Measurements from ENCODE around the gene MCAT.
A peak's percentile ranks its signal among the peaks of the same experiment; 100 is the strongest.
"Not testable (repeated sequence)": the region's sequence is repeated elsewhere in the genome, so short reads cannot be mapped to it uniquely, and the experiment has no call there.

Gene MCAT

DNA sequence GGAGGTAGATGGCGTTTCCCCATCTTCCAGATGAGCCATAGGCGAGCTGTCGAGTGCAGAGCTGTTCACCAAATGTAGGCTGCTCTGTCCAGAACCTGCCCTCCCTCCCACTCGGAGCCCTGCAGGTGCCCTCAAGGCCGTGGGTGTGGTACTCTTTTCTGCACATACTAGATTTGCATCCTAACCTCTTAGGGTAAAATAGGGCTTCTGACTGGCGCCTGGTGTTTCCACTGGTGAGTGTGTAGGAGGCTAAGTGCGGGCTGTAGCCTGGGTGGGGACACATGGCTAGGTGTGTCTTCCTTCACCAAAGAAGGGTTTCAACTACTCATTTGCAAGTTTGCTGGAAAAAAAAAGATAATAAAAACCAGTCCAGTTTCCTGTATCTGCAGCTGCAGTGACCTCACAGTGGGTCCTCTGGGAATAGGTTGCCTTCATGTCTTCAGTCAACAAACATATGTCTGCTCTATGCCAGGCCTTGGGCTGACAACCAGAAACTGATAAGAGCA lies 24.2 kb downstream of the MCAT start:
- DNase-seq: no peak

DNA sequence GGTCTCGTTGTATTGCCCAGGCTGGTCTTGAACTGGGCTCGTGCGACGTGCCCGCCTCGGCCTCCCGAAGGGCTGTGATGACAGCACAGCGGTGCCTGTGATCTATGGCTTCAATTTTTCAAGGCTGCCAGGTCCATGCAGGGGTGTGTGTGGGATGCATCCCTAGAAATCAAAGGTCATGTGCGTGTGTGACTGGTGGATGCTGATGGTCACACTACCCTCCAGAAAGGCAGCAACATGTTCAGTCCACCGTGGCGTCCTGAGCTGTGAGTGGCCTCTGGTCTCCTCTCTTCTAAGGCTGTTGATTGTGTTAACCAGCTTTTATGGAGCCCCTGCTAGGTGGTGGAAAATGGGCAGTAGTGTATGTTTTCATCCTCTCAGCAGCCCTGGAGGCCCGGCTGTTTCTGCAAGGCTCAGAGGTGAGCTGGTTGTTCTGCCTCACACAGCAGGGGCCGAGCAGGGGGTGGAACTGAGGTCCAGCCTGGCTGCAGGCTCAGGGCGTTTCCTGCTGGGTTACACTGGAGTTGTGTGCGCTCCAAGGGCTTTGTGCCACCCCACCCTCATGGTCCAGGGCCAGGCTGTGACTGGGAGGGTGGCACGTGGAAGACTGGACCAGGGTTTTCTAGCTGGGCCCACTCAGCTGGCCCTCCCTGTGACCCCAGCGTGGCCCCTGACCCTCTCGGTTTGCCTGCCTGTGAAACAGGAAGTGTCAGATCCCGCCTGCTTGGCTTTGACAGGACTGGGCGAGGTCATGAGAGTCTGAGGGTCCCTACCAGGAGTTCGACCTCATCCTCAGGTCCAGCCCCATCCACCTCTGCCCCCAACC lies 25.0 kb downstream of the MCAT start:
- DNase-seq: peak; percentile 43

DNA sequence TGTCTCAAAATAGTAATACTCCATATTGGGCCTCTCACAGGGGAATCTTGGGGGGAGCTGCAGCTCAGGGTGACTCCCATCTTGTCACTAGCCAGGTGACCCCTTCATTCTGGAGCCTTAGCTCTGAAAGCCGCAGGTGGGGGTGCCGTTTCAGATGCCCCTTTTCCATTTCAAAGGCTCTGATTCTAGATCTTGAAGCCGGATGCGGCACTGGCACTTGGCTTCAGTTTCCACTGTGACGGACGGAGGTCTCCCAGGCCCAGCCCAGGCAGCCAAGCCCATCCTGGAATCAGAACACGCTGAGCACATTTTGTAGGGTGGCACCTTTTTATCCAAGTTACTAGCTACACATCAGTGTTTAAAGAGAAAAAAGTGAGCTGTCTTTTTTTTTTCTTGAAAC lies 26.3 kb downstream of the MCAT start:
- DNase-seq: no peak

DNA sequence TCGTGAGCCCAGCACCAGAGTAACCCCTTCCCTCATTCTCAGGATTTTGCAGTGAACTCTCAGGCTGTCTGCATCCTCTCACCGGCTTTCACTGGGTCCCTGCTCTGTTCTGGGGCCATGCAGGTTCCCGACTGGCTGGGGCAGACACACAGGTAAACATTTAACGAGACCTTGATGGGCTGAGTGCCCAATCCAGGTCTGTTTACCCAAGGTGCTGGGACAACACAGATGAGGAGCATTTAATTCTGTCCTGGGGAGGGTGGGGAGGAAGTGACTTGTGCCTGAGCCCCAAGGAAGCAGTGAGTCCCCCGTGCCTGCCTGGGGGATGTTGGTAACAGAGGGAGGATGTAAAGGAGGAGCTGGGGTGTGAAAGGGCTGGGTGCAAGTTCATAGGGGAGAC lies 28.2 kb downstream of the MCAT start:
- no peak for DNase-seq

DNA sequence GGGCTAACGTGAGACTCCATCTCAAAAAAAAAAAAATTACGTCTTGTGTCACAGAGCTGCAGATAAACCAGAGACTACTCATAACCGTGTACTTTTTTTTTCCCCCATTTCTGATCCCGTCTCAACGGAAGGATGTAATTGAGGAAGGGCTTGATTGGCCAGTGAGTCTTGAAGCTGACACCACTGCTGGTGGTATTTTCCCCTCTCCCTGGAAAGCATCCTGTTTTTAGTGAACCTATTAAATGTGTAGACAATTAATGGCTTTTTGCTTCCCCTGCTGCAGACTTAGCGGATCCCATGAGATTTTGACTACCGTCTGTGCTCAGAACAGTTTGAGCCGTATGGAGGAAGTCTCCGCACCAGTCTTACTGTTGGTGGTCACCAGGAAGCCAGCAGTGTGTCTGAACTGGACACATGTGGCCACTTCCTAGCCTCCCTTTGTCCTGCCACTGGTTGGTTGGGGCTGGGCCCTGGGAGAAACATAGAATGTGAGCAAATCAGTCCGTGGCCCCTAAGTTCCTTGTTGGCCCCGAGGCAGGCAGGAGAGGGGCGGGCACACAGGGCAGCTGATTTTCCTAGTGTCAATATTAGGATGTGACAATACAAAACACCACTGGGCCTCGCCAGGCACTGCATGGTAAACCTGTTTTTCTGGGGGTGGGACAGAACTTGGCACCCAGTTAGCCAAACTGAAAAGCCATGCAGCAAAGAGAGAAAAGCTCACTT lies 29.5 kb downstream of the MCAT start:
- DNase-seq: peak; percentile 12

DNA sequence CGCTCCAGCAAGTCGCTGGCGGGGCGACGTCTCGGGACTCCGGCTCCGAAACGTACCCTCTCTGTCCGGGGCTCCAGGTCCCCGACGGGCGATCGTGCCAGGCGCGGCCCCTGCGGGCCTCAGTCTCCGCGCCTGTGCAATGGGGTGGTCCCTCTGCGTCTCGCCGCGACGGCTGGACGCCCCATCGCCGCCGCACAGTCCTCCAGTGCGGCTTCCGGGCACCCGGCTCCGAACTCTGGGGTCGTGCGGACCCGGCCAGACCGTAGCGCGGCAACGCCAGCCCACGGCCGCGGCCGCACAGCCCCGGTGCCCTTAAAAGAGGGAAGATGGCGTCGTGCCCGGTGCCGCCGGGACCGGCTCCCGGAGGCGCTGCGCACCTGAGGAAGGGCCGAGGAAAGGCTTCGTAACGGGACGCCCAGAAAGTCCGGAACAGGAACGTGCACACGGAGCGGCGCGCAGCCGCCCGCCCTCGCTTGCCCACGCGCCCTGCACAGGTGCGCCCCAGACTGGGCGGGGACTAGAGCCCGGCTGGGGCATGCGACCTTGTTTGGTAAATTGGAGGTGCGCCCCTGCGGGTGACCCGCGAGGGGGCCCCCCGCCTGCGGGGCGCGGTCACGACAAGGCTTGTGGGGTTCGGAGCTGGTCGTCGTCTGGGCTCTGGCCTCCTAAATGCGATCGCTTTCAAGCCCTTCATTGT lies 32.1 kb downstream of the MCAT start:
- peak; percentile 12 for DNase-seq

DNA sequence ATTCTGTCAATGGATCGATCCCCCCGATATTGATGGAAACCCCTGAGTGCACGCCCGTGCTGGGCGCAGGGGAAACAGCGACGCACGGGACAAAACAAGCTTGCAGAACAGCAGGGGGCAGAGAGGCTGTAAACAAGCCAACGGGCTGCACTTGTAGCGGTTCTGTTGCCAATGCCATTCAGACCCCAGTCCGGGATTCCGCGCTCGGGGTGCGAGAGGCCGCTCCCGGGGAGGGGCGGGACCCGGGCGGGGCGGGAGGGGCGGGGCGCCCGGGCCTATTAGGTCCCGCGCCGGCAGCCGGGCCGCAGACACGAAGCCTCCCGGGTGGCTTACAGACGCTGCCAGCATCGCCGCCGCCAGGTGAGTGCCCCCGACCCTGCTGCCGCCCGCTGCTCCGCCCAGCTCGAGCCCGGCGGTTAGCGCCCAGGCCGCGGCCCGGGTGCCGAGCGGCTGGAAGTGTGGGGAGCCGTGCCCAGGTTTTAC lies 32.7 kb downstream of the MCAT start, which contains the start of gene BIK:
Gene BIK (plus strand): TSS at position 307 of the 483 bp plus-strand sequence. CDS start 13,273 bp downstream, outside the sequence.
- peak; percentile 64 for DNase-seq

DNA sequence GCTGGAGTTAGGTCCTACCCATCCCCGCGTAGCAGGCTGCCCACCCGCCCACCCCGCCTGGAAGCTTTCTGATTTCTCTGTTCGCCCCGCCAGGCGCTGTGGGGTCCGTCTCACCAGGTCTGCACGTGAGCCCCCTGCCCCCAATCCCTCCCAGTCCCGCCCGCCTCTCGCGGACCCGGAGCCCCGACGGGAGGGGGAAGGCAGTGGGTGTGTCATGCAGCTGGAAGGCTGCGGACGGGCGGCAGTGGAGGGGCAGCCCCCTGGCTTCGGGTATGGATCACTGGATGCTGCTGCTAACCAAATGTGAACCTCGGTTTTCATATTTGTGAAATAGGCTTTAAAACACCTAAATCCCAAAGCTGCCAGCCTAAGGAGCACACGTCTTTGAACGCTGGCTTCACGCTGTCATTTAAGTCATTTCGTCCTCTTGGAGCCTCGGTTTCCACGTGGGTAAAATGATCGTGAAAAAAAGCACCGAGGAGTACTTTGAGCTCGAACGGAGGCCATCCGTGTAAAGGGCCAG lies 33.2 kb downstream of the MCAT start:
- no peak for DNase-seq

DNA sequence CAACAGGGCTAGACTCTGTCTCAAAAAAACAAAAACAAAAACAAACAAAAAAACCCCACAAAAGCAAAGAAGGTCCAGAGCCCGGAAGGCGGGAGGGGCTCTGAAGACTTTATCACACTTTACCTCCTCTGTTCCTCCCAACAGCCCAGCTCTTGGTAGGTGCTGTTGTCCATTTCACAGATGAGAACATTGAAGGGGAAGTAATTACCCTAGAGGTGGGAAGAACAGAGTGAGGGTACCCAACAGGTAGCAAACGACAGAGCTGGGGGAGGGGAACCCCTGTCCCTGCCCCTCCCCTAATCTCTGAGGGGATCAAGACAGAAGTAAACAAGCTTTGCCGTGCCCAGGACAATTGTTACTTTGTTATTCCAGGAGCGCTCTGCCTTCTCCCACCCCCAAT lies 33.7 kb downstream of the MCAT start:
- no peak for DNase-seq

DNA sequence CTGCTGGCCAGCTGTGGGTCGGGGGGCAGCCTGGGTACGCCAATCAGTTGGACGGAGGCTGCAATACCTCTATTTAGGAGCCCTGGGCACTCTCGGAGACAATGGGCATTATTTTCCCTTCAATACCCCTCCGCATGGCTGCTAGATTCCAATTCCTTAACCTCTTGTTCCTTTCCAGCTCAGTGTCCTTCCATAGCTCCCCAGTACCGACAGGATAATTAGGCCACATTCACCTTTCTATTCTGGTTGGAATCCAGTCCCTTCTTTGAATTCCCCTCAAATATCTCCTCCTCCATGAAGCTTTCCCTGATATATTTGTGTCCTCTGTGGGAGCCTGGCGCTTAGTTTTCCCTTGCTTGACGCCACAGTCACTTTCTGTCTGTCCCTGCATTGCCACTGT lies 36.9 kb downstream of the MCAT start:
- no peak for DNase-seq

DNA sequence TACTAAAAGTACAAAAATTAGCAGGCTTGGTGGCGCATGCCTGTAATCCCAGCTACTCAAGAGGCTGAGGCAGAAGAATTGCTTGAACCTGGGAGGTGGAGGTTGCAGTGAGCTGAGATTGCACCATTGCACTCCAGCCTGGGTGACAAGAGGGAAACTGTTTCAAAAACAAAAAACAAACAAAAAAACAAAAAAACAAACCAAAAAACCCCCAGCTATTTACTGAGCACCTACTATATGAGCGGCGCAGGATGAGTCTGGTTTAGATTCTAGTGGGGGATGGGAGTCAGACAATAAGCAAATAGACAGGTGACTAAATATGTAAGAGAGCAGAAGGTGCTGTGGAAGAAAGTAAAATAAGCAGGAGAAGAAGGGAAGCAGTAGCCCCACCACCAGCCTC lies 38.2 kb downstream of the MCAT start:
- DNase-seq: not testable (repeated sequence)

DNA sequence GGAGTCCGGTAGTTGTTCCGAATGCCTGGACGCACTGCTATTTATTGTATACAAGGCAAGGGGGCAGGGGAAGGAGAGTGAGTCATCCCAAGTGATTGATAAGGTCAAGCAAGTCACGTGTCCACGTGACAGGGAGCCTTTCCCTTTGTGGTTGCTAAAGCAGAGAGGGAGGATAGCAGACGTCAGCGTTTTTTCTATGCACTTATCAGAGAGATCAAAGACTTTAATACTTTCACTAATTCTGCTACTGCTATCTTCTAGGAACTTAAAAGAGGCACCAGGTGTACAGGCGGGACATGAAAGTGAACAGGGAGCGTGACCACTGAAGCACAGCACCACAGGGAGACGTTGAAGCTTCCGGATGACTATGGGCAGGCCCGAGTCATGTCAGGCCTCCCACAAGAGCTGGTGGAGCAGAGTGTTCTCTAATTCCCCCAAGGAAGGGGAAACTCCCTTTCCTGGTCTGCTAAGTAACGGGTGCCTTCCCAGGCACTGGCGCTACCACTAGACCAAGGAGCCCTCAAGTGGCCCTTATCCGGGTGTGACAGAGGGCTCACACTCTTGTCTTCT lies 39.1 kb downstream of the MCAT start:
- peak; percentile 48 for DNase-seq

DNA sequence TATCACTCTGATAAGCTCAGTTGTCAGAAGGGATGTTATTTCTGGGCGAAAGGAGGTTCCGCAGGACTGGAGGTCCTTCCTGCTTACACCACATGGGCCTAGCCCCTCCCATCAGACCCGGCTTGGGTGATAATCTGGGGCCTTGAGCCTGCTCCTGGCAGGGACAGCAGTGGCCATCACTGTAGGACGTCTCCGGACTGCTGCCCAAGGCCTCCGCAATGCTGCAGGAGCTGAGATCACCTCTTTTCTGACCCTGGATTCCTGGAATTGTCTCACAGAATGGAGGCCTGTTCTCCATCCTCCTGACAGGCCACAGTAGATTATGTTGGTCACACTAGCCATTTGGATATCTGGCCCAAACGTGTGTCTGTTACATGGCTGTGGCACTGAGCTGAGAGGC lies 41.9 kb downstream of the MCAT start:
- no peak for DNase-seq

DNA sequence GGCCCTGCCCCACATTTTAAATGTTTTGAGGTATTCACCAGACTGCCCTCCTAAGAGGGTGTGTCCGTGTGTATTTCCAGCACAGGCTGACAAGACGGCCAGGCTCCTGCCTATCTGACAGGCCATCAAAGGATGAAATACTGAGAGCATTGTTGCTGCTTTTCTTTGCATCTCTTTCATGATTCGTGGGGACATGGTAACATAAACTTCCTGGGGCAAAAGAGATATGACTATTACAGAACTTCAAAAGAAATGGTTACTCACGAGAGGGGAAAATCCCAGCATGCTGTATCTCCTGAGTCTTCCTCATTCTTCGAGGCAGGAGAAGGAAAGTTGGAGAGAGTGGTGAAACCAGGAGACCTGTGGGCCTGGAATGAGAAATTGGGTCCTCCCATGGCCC lies 43.0 kb downstream of the MCAT start:
- DNase-seq: no peak

DNA sequence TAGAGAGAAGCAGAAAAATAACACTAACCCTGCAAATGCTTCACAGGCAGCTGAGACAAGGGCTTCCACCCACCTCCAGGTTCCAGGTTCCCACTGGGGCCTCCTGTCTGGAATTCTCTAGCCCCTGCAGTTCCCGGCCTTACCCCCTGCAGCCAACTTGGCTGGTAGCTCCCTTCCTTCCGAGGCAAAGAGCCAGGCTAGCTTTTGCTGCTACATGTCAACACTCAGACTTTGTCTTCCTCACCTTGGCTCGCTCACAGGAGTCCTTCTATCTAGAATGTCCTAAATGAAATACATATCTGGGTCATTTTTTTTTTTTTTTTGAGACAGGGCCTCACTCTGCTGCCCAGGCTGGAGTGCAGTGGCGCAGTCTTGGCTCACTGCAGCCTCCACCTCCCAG lies 44.1 kb downstream of the MCAT start:
- no peak for DNase-seq

DNA sequence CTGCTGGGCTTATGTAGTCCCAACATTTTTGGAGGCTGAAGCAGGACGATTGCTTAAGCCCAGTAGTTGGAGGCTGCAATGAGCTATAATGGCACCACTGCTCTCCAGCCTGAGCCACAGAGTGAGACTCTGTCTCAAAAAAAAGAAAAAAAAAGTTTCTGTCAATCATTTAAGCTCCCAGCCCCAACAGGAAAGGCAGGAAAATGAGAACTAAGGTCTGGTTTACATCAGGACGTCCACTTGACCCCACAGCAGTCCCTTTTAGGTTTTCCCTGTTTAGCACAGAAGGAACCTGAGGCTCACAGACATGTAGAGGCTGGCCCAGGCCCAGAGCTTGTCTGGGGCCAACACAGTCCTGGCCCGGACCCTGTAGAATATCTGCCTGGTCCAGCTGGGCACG lies 44.8 kb downstream of the MCAT start:
- DNase-seq: peak; percentile 50

DNA sequence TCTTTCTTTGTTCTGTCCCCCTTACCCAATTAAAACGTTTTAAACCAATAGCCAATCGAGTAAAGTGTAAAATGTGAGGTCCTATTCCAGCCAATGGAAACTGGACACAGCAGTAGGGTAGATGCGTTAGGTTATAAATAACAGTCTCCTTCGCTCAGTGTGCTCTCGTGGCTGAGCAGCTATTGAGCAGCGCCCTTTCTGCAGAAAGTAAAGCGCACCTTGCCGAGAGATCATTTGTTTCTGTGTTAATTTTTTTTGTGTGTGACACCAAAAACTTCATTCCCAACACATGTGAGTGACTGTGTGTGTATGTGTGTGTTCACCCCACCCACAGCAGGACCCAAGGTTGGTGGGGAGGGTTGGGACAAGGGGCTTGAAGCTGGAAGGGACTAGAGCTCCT lies 46.8 kb downstream of the MCAT start:
- DNase-seq: no peak

DNA sequence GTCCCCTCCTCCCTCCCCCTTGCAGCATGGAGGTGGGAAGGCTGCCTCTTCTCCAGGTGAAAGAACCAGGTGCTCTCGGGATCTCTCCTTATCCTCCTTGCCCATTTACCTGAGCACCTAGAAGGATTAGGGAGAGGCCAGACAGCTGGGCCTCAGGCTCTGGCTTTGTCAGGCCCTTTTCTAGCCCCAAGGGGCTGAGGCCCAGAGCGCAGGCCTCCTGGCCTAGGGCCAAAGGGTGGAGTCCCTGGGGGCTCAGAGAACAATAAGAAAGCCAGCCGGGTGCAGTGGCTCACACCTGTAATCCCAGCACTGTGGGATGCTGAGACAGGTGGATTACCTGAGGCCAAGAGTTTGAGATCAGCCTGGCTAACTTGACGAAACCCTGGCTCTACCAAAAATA lies 48.6 kb downstream of the MCAT start:
- DNase-seq: no peak

DNA sequence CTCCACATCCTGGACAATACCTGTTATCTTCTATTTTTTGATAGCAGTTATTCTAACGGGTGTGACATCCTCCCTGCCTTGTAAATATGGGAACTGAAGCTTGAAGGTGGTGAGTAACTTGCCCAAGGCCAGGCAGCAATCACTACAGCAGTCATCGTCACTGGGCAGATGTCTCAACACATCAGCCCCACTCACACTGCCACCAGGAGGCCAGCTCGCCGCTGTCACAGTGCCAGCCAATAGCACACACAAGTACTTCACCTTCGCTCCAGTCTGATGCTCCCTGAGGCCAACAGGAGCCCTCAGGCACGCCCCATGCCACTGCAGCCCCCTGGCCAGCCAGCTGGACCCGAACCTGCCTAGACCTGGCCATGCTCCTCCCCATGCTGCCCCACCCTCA lies 49.1 kb downstream of the MCAT start:
- DNase-seq: peak; percentile 93

DNA sequence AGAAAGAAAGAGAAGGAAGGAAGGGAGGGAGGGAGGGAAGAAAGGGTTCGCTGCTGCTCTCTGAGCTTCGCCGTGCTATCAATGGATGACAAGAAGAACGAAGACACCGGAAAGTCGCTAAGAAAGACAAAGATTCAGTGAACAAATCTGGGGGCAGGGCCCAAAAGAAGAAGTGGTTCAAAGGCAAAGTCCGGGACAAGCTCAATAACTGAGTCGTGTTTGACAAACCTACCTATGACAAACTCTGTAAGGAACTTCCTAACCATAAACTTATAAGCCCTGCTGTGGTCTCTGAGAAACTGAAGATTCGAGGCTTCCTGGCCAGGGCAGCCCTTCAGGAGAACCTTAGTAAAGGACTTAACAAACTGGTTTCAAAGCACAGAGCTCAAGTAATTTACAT lies 51.1 kb downstream of the MCAT start:
- DNase-seq: peak; percentile 95

DNA sequence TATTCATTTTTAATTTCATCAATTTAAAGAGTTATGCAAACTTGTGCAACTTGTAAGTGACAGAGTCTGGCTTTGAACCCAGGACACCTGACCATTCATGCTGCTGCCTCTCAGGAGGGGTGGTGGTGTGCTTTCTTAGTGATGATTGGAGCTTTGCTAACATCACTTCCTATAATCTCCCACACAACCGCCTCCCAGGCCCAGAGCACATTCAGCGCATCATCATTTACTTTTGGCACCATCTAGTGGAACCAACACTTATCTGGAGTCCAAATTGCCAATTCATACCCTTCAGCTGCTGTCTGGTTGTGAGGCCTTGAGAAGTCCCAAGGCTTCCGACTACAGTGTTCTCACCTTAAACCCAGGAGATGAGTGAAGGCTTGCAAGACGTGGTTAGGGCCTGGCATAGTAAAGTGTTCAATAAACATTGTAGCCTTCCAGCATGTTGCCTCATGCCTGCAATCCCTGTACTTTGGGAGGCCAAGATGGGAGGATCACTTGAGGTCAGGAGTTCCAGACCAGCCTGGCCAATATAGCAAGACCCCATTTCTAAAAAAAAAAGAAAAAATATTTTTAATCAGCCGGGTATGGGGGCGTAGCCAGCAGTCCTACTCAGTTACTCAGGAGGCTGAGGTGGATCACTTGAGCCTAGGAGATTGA lies 52.9 kb downstream of the MCAT start:
- peak; percentile 95 for DNase-seq
